OCI-M2 (cell line): ENCODE measurements around the gene SLC38A11.

Source experiments
- DNase-seq: peaks from one replicate; lab custom pipeline; 2025; ENCODE audit not compliant: unreplicated experiment; lab: John Stamatoyannopoulos, UW

Gene SLC38A11

DNA sequence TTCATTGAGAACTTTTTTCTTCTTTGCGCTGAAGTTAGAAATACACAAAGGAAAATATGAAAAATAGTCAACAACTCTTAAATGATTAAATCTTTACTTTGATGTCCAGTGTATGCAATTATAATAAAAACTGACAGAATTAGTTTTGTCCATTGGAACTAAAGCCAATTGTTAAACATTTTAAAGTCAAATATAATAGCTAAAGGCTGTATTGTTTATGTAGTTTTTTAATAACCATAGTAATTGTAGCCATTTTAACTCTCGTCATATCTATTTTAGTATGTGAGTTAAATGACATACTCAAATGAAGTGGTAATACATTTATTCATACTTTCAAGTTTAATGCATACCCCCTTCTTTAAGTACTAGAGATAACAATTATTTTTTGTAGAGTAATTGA is 109.0 kb downstream of the SLC38A11 start:
- no peak for DNase-seq
